Measurements from ENCODE around the gene FADS3. TPM values are rescaled to one million over a fixed set of nuclear protein-coding genes. Genes with fewer than 3 reads are reported as not detected.

FADS3 gene
- total RNA-seq, 3 donors from 2014 or later: 8.4 to 21.0 (median 11.5) TPM

- TF ChIP-seq CTCF (IDR thresholded peaks at IDR 0.05): no peak
- intact Hi-C loops (cut with DNase I, micrococcal nuclease): no loop called here
- no peaks in the 10 kb centered on the region for H3K36me3 ChIP-seq (ENCODE audit: low read depth)
- H3K4me1 ChIP-seq (ENCODE audit: low read depth): no peaks in the 10 kb centered on the region
- no peak overlapping the region for H3K4me3 ChIP-seq
- DNase-seq (peak in 2 of 3 donors; percentile 61 to 68), ATAC-seq (peak; percentile 82)
- H3K9me3 ChIP-seq: no peaks in the 10 kb centered on the region
Observed at GRCh38 chr11:61904539-61905048, 13.2 kb upstream of the FADS3 start.

GRCh38 chr11:61903845-61904244 is 12.5 kb upstream of the FADS3 start:
- intact Hi-C loops (cut with DNase I, micrococcal nuclease): no loop called here
- H3K36me3 ChIP-seq (ENCODE audit: low read depth): no peaks in the 10 kb centered on the region

GRCh38 chr11:61902313-61902712 is 11.0 kb upstream of the FADS3 start:
- Histone ChIP-seq H3K4me1 (ENCODE audit: low read depth) (no peaks in the 10 kb centered on the region), H3K9me3 (no peaks in the 10 kb centered on the region), H3K4me3 (no peak overlapping the region), H3K36me3 (ENCODE audit: low read depth) (no peaks in the 10 kb centered on the region)
- TF ChIP-seq CTCF (IDR thresholded peaks at IDR 0.05): no peak
- intact Hi-C loops (cut with DNase I, micrococcal nuclease): no loop called here
- DNase-seq: no peak
- ATAC-seq: no peak

More at GRCh38 chr11:61903845-61904244, 12.5 kb upstream of the FADS3 start:
- Histone ChIP-seq H3K4me1 (ENCODE audit: low read depth) (no peaks in the 10 kb centered on the region), H3K9me3 (no peaks in the 10 kb centered on the region), H3K4me3 (no peak overlapping the region)
- TF ChIP-seq CTCF (IDR thresholded peaks at IDR 0.05): no peak
- DNase-seq (no peak), ATAC-seq (no peak)

GRCh38 chr11:61901397-61901796 is 10.1 kb upstream of the FADS3 start:
- no peak for DNase-seq
- H3K4me3 ChIP-seq: no peak overlapping the region
- H3K9me3 ChIP-seq: no peaks in the 10 kb centered on the region
- no peaks in the 10 kb centered on the region for H3K4me1 ChIP-seq (ENCODE audit: low read depth)
- no peak for ATAC-seq
- TF ChIP-seq CTCF (IDR thresholded peaks at IDR 0.05): no peak
- H3K36me3 ChIP-seq (ENCODE audit: low read depth): no peaks in the 10 kb centered on the region
- intact Hi-C loops (cut with DNase I, micrococcal nuclease): no loop called here

GRCh38 chr11:61900251-61900650 is 8.9 kb upstream of the FADS3 start:
- Histone ChIP-seq H3K36me3 (ENCODE audit: low read depth) (no peaks in the 10 kb centered on the region), H3K4me1 (ENCODE audit: low read depth) (no peaks in the 10 kb centered on the region), H3K4me3 (no peak overlapping the region), H3K9me3 (no peaks in the 10 kb centered on the region)
- intact Hi-C loops (cut with DNase I, micrococcal nuclease): no loop called here
- ATAC-seq: no peak
- TF ChIP-seq CTCF (IDR thresholded peaks at IDR 0.05): no peak
- no peak for DNase-seq
